Measurements from ENCODE around the gene PPP6R2. TPM values are rescaled to one million over a fixed set of nuclear protein-coding genes. Genes with fewer than 3 reads are reported as not detected.

Gene PPP6R2
- total RNA-seq, 3 donors from 2014 or later: 48.3 to 54.1 (median 49.5) TPM

DNA sequence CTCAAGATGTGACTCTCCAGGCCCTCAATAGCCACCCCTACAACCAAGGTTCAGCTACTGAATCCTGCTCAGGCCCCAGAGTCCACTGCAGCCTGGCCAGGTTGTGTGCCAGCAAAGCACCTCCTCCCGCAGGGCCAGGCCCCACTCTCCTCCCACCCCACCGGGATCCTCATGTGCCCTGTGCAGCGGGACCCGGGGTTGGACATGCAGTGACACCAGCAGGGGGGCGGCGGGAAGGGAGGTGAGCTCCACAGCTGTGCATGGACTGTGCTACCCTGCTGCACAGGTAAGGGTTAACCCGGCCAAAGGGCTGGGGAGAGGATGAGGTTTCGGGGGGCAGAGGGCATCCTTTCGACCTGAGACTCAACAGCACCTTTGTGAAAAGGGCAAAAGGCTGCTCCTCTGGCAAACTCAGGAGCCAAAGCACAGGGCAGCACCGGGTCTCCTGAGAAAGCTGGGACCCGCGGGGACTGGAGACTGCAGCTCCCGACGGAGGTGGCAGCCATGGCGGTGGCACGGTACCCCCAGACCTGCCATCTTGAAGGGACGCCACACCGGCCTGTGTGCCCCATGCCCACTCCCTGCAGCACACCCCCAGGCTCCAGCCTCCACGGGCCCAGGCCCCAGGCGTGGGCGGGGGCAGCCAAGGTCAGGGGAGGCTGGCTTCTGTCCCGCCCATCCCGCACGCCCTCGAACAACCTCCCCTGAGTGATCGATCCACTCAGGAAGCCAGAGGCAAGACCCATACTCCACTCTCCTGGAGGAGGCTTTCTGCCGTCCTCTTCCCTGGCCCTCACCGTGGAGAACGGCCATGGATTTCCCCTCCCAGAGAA is 46.3 kb upstream of the PPP6R2 start:
- Histone ChIP-seq H3K4me3 (peak overlapping the region in 1 of 3 donors; percentile 42), H3K27me3 (no peaks in the 10 kb centered on the region), H3K36me3 (no peaks in the 10 kb centered on the region), H3K4me1 (peaks cover 58 to 60% of the 10 kb centered on the region in 2 donors), H3K9me3 (no peaks in the 10 kb centered on the region), H3K27ac (peak overlapping the region; percentile 94 to 98)
- TF ChIP-seq, protein P1, sequence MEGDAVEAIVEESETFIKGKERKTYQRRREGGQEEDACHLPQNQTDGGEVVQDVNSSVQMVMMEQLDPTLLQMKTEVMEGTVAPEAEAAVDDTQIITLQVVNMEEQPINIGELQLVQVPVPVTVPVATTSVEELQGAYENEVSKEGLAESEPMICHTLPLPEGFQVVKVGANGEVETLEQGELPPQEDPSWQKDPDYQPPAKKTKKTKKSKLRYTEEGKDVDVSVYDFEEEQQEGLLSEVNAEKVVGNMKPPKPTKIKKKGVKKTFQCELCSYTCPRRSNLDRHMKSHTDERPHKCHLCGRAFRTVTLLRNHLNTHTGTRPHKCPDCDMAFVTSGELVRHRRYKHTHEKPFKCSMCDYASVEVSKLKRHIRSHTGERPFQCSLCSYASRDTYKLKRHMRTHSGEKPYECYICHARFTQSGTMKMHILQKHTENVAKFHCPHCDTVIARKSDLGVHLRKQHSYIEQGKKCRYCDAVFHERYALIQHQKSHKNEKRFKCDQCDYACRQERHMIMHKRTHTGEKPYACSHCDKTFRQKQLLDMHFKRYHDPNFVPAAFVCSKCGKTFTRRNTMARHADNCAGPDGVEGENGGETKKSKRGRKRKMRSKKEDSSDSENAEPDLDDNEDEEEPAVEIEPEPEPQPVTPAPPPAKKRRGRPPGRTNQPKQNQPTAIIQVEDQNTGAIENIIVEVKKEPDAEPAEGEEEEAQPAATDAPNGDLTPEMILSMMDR (IDR thresholded peaks at IDR 0.05): no peak
- TF ChIP-seq POLR2A (IDR thresholded peaks at IDR 0.05) (no peak), POLR2AphosphoS5 (IDR thresholded peaks at IDR 0.05) (no peak)
- DNase-seq (ENCODE audit: low spot score in 2 of 2): no peak
- intact Hi-C loops (cut with DNase I; ENCODE audit: low total_unique reads): no loop called here

DNA sequence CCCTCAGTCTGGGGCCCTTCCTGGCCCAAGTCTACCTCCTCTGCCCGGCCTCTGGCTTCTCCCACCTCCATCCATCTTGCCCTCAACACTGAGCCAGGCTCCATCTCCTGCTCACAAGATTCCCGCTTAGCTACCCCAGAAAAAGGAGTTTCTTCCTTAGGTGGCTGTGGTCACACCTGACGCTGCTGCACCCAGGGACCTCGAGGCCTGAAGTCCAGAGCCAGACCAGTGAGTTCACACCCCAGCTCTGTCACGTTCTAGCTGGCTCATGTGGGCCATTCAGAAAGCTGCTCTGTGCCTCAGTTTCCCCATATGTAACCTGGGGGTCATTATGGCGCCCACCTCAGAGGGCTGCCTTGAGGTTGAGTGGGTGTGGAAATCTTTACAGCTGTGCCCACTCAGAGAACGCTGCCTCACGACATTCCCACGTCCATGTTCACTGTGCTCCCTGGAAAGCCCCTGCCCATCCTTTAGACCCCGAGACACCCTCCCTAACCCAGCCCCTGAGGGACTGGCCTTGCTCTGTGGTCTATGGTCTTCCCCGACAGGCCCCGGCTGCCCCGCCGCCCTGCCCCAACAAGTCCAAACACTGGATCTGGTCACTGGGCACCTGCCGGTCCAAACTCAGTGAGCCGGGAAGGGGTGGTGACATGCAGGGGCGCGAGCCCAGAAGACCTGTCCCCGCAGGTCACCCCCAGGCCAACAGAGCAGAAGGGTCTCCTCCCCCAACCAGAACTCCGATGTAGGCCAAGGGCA is 45.4 kb upstream of the PPP6R2 start:
- peak overlapping the region; percentile 94 to 98 for H3K27ac ChIP-seq
- intact Hi-C loops (cut with DNase I; ENCODE audit: low total_unique reads): no loop called here
- DNase-seq (ENCODE audit: low spot score in 2 of 2): no peak

DNA sequence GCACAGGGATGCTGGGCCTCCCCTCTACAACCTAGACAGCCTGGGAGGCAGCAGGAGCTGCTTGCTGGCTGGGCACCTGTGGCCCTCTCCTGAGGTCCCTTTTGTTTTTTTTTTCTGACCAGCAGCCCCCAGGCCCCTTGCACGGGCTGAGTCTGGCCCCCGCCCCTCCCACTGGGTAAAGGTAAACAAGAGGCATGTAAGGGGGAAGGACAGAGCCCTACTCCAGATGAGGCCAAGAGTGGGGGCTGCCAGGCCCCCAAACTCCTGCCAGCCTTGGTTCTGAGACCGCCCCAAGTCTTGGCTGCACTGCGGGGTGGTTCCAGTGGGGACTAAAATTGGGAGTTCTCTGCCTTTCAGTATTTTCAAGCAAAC is 44.9 kb upstream of the PPP6R2 start:
- Histone ChIP-seq H3K27ac (peak overlapping the region; percentile 94 to 98), H3K9me3 (no peaks in the 10 kb centered on the region), H3K36me3 (no peaks in the 10 kb centered on the region), H3K27me3 (no peaks in the 10 kb centered on the region), H3K4me1 (peaks cover 66% of the 10 kb centered on the region in 2 donors), H3K4me3 (no peak overlapping the region)
- intact Hi-C loops (cut with DNase I; ENCODE audit: low total_unique reads): no loop called here
- no peak for TF ChIP-seq POLR2AphosphoS5 (IDR thresholded peaks at IDR 0.05)
- TF ChIP-seq POLR2A (IDR thresholded peaks at IDR 0.05): no peak
- TF ChIP-seq, protein P1 (IDR thresholded peaks at IDR 0.05): no peak
- DNase-seq (ENCODE audit: low spot score in 2 of 2): no peak

More for the DNA sequence above, 45.4 kb upstream of the PPP6R2 start:
- Histone ChIP-seq H3K4me3 (peak overlapping the region in 1 of 3 donors; percentile 42), H3K4me1 (peaks cover 66% of the 10 kb centered on the region in 2 donors), H3K27me3 (no peaks in the 10 kb centered on the region), H3K36me3 (no peaks in the 10 kb centered on the region), H3K9me3 (no peaks in the 10 kb centered on the region)
- TF ChIP-seq, protein P1 (IDR thresholded peaks at IDR 0.05): no peak
- TF ChIP-seq POLR2A (IDR thresholded peaks at IDR 0.05) (no peak), POLR2AphosphoS5 (IDR thresholded peaks at IDR 0.05) (no peak)

DNA sequence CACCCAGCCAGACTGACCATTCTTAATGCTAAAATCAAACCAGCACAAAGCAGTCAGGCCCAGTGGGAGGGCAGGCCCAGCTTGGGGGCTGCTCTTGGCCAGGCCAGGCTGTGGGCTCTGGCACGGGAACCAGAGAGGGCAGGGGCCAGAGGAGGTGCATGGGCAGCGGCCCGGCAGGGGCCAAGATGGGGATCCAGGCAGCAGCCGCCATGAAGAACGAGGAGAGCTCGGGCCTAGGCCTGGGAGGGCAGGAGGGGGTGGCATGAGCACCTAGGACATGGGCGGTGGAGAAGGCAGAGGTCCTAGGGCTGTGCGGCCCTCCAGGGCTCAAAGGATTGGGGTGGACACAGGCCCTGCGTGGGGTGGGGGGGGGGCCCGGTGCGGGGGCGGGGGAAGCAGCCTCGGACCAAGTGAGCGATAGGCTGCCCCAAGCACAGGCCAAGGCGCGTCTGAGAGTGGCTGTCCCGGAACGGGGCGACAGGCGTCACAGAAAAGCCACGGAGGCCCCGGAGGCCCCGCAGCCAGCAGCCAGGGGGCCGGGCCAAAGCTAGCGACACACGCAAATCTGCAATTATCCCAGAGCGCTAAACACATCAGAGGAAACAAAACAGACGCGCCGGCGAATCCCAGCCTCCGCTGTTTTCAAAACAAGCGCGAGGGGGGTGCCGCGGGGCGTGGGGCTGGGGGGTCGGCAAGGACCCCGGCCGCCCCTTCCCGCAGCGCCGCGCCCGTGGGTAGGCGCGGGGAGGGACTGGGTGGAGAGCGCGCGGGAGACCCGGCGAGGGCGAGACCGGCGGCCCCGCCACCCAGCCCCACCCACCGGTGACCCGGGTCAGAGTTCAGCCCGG is 44.0 kb upstream of the PPP6R2 start:
- H3K4me3 ChIP-seq: peak overlapping the region; percentile 32 to 73 (median 41)
- H3K9me3 ChIP-seq: no peaks in the 10 kb centered on the region
- DNase-seq (ENCODE audit: low spot score in 2 of 2): no peak
- peak overlapping the region; percentile 94 to 98 for H3K27ac ChIP-seq
- no peaks in the 10 kb centered on the region for H3K36me3 ChIP-seq
- intact Hi-C loops (cut with DNase I; ENCODE audit: low total_unique reads): no loop called here
- peaks cover 65 to 68% of the 10 kb centered on the region in 2 donors for H3K4me1 ChIP-seq
- no peaks in the 10 kb centered on the region for H3K27me3 ChIP-seq
- TF ChIP-seq POLR2A (IDR thresholded peaks at IDR 0.05) (no peak), POLR2AphosphoS5 (IDR thresholded peaks at IDR 0.05) (no peak)
- TF ChIP-seq, protein P1 (IDR thresholded peaks at IDR 0.05): no peak

Measured in breast epithelium (tissue), 4 donors.